Cardiac muscle cell (in vitro differentiated cells and primary cell): Measurements from ENCODE around the gene PTCD1. TPM values are rescaled to one million over a fixed set of nuclear protein-coding genes. Genes with fewer than 3 reads are reported as not detected.

ENCODE experiments used
- DNase-seq, 2 donors: peaks; one replicate each; pipeline versions ENCODE4 v3.0.0 to v3.0.0-alpha.2; 2010 to 2017; ENCODE audit warnings: low read depth in 1 of 2, low spot score in 1 of 2
- H3K27ac ChIP-seq: fragments of 200-600 bp; sonication (generic); 2 replicates; pipeline ENCODE4 v1.5.1; 2016
- H3K27me3 ChIP-seq: fragments of 200-600 bp; sonication (generic); 2 replicates; pipeline ENCODE4 v1.6.0; 2016; ENCODE audit warnings: control low read depth
- H3K36me3 ChIP-seq: fragments of 200-600 bp; sonication (generic); 2 replicates; pipeline ENCODE4 v1.5.1; 2016; ENCODE audit warnings: control low read depth
- H3K4me1 ChIP-seq: fragments of 200-600 bp; sonication (generic); 2 replicates; pipeline ENCODE4 v1.8.1; 2017; ENCODE audit warnings: low read depth, mild to moderate bottlenecking, mixed run types
- H3K4me3 ChIP-seq: fragments of 200-600 bp; sonication (generic); 2 replicates; pipeline ENCODE4 v1.5.1; 2016; ENCODE audit warnings: mild to moderate bottlenecking
- H3K9me3 ChIP-seq: fragments of 200-600 bp; sonication (generic); 2 replicates; pipeline ENCODE4 v1.5.1; 2017; ENCODE audit warnings: low read depth, mild to moderate bottlenecking, control low read depth
- CTCF ChIP-seq: IDR thresholded peaks from 2 replicates; pipeline ENCODE4 v1.5.1; 2012; ENCODE audit warnings: low read depth, mild to moderate bottlenecking, low read length
- polyA plus RNA-seq: library from polyadenylated mRNA; unstranded; fragments of >200 nt; fragmentation: Nextera tagmentation; extraction: Ambion mirVana; gene quantifications from 2 replicates; pipeline ENCODE4 v1.2.1, GENCODE V29; 2016
- total RNA-seq: library from RNA; depleted of rRNA; stranded (reverse); fragments of >200 nt; gene quantifications from 2 replicates; pipeline ENCODE4 v1.2.3, GENCODE V29; 2016

Gene PTCD1
- total and polyA plus RNA-seq, 2 experiments from 2014 or later = 6.1 to 27.9 TPM

- Histone ChIP-seq H3K4me1 (peaks cover 9% of the 10 kb centered on the region), H3K9me3 (no peaks in the 10 kb centered on the region), H3K27me3 (no peaks in the 10 kb centered on the region), H3K4me3 (no peak overlapping the region), H3K36me3 (peaks cover 25% of the 10 kb centered on the region), H3K27ac (no peak overlapping the region)
- TF ChIP-seq CTCF = no peak
- DNase-seq = peak in 1 of 2 donors; percentile 66
Measured at GRCh38 chr7:99369767-99370391, 68.7 kb downstream of the PTCD1 start.

GRCh38 chr7:99368750-99369389 lies 69.7 kb downstream of the PTCD1 start:
- no peak for DNase-seq
- Histone ChIP-seq H3K36me3 (peaks cover 33% of the 10 kb centered on the region), H3K27ac (no peak overlapping the region), H3K9me3 (no peaks in the 10 kb centered on the region), H3K4me1 (peaks cover 9% of the 10 kb centered on the region), H3K27me3 (no peaks in the 10 kb centered on the region), H3K4me3 (no peak overlapping the region)
- TF ChIP-seq CTCF = no peak

Other genes with a start within 250 kb of the PTCD1 start
- not detected in 2 replicates for gene KPNA7, start 230.7 kb downstream of the PTCD1 start, total RNA-seq
- 0.26 TPM in 1 of 2 replicates, not detected in the other for gene KPNA7, start 230.7 kb downstream of the PTCD1 start, polyA plus RNA-seq
- not detected in 2 replicates for gene MYH16, start 166.0 kb downstream of the PTCD1 start, total RNA-seq
- gene MYH16, start 166.0 kb downstream of the PTCD1 start, polyA plus RNA-seq = 0.09 and 0.15 TPM in 2 replicates
- gene ARPC1A, start 112.9 kb downstream of the PTCD1 start, total RNA-seq = 198 and 216 TPM in 2 replicates
- 331 and 385 TPM in 2 replicates for gene ARPC1A, start 112.9 kb downstream of the PTCD1 start, polyA plus RNA-seq
- gene ARPC1B, start 64.1 kb downstream of the PTCD1 start, total RNA-seq = 38.7 and 61.7 TPM in 2 replicates
- 49.3 and 56.1 TPM in 2 replicates for gene ARPC1B, start 64.1 kb downstream of the PTCD1 start, polyA plus RNA-seq
- gene PDAP1, start 30.2 kb downstream of the PTCD1 start, total RNA-seq = 130 and 181 TPM in 2 replicates
- 75.1 and 81.0 TPM in 2 replicates for gene PDAP1, start 30.2 kb downstream of the PTCD1 start, polyA plus RNA-seq
- 66.9 and 110 TPM in 2 replicates for gene BUD31, start 29.8 kb downstream of the PTCD1 start, total RNA-seq
- 132 and 193 TPM in 2 replicates for gene BUD31, start 29.8 kb downstream of the PTCD1 start, polyA plus RNA-seq
- 59.9 and 84.1 TPM in 2 replicates for gene CPSF4, start 145 bp upstream of the PTCD1 start, total RNA-seq
- gene CPSF4, start 145 bp upstream of the PTCD1 start, polyA plus RNA-seq = 59.8 and 75.2 TPM in 2 replicates
- 987 and 2,981 TPM in 2 replicates for gene ATP5MF, start 27.4 kb upstream of the PTCD1 start, total RNA-seq
- gene ATP5MF, start 27.4 kb upstream of the PTCD1 start, polyA plus RNA-seq = 979 and 1,270 TPM in 2 replicates
- gene ZNF789, start 34.1 kb upstream of the PTCD1 start, total RNA-seq = 9.0 and 12.7 TPM in 2 replicates
- gene ZNF789, start 34.1 kb upstream of the PTCD1 start, polyA plus RNA-seq = 10.2 and 15.3 TPM in 2 replicates
- 17.3 and 32.0 TPM in 2 replicates for gene ZNF394, start 61.5 kb upstream of the PTCD1 start, total RNA-seq
- gene ZNF394, start 61.5 kb upstream of the PTCD1 start, polyA plus RNA-seq = 18.7 and 21.9 TPM in 2 replicates
- 13.2 and 17.6 TPM in 2 replicates for gene ZKSCAN5, start 65.9 kb upstream of the PTCD1 start, total RNA-seq
- gene ZKSCAN5, start 65.9 kb upstream of the PTCD1 start, polyA plus RNA-seq = 6.2 and 12.0 TPM in 2 replicates
- gene FAM200A, start 113.3 kb upstream of the PTCD1 start, total RNA-seq = 6.1 and 8.0 TPM in 2 replicates
- 11.1 and 11.9 TPM in 2 replicates for gene FAM200A, start 113.3 kb upstream of the PTCD1 start, polyA plus RNA-seq
- 118 and 120 TPM in 2 replicates for gene ZNF655, start 119.8 kb upstream of the PTCD1 start, total RNA-seq
- 45.9 and 48.3 TPM in 2 replicates for gene ZNF655, start 119.8 kb upstream of the PTCD1 start, polyA plus RNA-seq
- 0.81 and 2.3 TPM in 2 replicates for gene TMEM225B, start 159.5 kb upstream of the PTCD1 start, total RNA-seq
- gene TMEM225B, start 159.5 kb upstream of the PTCD1 start, polyA plus RNA-seq = 0.17 and 6.3 TPM in 2 replicates
- gene ZSCAN25, start 178.1 kb upstream of the PTCD1 start, total RNA-seq = 14.0 and 22.8 TPM in 2 replicates
- 9.7 and 13.8 TPM in 2 replicates for gene ZSCAN25, start 178.1 kb upstream of the PTCD1 start, polyA plus RNA-seq
- gene CYP3A5, start 241.2 kb upstream of the PTCD1 start, total RNA-seq = 0.24 and 4.8 TPM in 2 replicates
- 0.81 and 0.95 TPM in 2 replicates for gene CYP3A5, start 241.2 kb upstream of the PTCD1 start, polyA plus RNA-seq